Gastrocnemius medialis (tissue), 4 donors: Measurements from ENCODE around the gene MOGAT3. TPM values are rescaled to one million over a fixed set of nuclear protein-coding genes. Genes with fewer than 3 reads are reported as not detected.

Experiments
- ATAC-seq, 2 donors: fragments of 150-250 bp; one replicate each; pipeline ENCODE4 v1.9.1; 2016
- DNase-seq, 2 donors: peaks; one replicate each; pipeline ENCODE4 v3.0.0-alpha.2; 2019
- H3K27ac ChIP-seq, 4 donors: fragments of 200-600 bp; sonication (generic); 1 replicate in 1 of 4; 2 replicates in 3 of 4; pipeline ENCODE4 v1.5.1; 2016 to 2018; ENCODE audit warnings: mild to moderate bottlenecking in 2 of 4, moderate library complexity in 1 of 4
- H3K27me3 ChIP-seq, 3 donors: fragments of 200-600 bp; sonication (generic) in 2 of 3; 1 replicate in 1 of 3; 2 replicates in 2 of 3; pipeline versions ENCODE4 v1.5.1 to v1.6.0; 2016 to 2019; ENCODE audit warnings: mild to moderate bottlenecking in 1 of 3, moderate library complexity in 1 of 3
- H3K36me3 ChIP-seq, 2 donors: fragments of 200-600 bp; sonication (generic) in 1 of 2; one replicate each; pipeline ENCODE4 v1.5.1; 2017 to 2018
- H3K4me1 ChIP-seq, 2 donors: fragments of 200-600 bp; sonication (generic) in 1 of 2; one replicate each; pipeline ENCODE4 v1.5.1; 2016 to 2017; ENCODE audit warnings: mild to moderate bottlenecking in 2 of 2
- H3K4me3 ChIP-seq, 4 donors: fragments of 200-600 bp; sonication (generic) in 3 of 4; 1 replicate in 1 of 4; 2 replicates in 3 of 4; pipeline ENCODE4 v1.5.1; 2016 to 2019; ENCODE audit warnings: mild to moderate bottlenecking in 2 of 4
- H3K9me3 ChIP-seq, 3 donors: fragments of 200-600 bp; sonication (generic) in 2 of 3; 1 replicate in 1 of 3; 2 replicates in 2 of 3; pipeline ENCODE4 v1.5.1; 2016 to 2019
- POLR2A ChIP-seq, 2 donors: fragments of 450-650 bp; IDR thresholded peaks; one replicate each; pipeline ENCODE4 v1.6.1; 2017; ENCODE audit warnings: antibody characterized with exemption in 2 of 2, mild to moderate bottlenecking in 2 of 2, moderate library complexity in 2 of 2
- in situ Hi-C, 4 donors: fragments of 200-750 bp; cut with MboI; loops; one replicate each; pipeline versions ENCODE4 v1.15.0 to v1.8.0; 2017; ENCODE audit warnings: low sequenced_read_pairs in 4 of 4
- intact Hi-C: fragments of 100-400 bp; cut with DNase I; formaldehyde crosslinking; loops from one replicate; pipeline ENCODE4 v1.15.1; 2023; ENCODE audit warnings: low total_unique reads
- total RNA-seq, 4 donors: library from RNA; depleted of rRNA; stranded (reverse); fragments of >200 nt; gene quantifications; one replicate each; pipeline versions ENCODE4 v1.1.0 to v1.2.3, GENCODE V29; 2016
- TF ChIP-seq, protein P1 (sequence below), 5 experiments: fragments of 450-650 bp in 3 of 5; fragments of 200-600 bp in 2 of 5; sonication (generic) in 2 of 5; IDR thresholded peaks in 4 of 5; conservative IDR thresholded peaks in 1 of 5; 1 replicate in 4 of 5; 2 replicates in 1 of 5; pipeline ENCODE4 v1.5.1; 2016 to 2019; ENCODE audit warnings: antibody characterized with exemption in 5 of 5, mild to moderate bottlenecking in 3 of 5, moderate library complexity in 3 of 5

Gene MOGAT3
- total RNA-seq, 4 donors from 2014 or later: not detected

DNA sequence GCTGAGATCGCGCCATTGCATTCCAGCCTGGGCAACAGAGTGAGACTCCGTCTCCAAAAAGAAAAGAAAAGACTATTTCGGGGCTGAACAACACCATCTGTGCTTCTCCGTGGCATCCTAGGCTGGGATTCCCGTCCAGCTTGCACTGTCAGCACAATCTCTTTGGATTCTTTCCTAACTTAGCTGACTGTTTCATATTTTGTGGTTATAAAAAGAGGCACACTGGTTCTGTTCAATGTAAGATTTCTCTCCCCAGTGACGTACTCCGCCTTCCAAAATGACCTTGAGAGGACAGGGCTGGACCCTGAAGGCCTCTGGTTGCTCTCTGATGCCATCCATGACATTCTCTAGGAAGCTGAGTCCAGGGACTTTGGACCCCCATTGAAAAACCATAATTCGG, 25.9 kb upstream of the MOGAT3 start:
- Histone ChIP-seq H3K9me3 (no peaks in the 10 kb centered on the region), H3K27ac (no peak overlapping the region), H3K4me3 (no peak overlapping the region), H3K36me3 (peaks cover 0 to 54% of the 10 kb centered on the region in 2 donors), H3K4me1 (peaks cover 0 to under 1% of the 10 kb centered on the region in 2 donors), H3K27me3 (no peaks in the 10 kb centered on the region)
- intact Hi-C loops: no loop called here
- no peak for TF ChIP-seq POLR2A (IDR thresholded peaks at IDR 0.05)
- TF ChIP-seq, protein P1, sequence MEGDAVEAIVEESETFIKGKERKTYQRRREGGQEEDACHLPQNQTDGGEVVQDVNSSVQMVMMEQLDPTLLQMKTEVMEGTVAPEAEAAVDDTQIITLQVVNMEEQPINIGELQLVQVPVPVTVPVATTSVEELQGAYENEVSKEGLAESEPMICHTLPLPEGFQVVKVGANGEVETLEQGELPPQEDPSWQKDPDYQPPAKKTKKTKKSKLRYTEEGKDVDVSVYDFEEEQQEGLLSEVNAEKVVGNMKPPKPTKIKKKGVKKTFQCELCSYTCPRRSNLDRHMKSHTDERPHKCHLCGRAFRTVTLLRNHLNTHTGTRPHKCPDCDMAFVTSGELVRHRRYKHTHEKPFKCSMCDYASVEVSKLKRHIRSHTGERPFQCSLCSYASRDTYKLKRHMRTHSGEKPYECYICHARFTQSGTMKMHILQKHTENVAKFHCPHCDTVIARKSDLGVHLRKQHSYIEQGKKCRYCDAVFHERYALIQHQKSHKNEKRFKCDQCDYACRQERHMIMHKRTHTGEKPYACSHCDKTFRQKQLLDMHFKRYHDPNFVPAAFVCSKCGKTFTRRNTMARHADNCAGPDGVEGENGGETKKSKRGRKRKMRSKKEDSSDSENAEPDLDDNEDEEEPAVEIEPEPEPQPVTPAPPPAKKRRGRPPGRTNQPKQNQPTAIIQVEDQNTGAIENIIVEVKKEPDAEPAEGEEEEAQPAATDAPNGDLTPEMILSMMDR (IDR thresholded peaks at IDR 0.05 in 4 of 5, conservative IDR thresholded peaks at IDR 0.05 in 1 of 5): no peak
- DNase-seq (no peak), ATAC-seq (no peak)
- in situ Hi-C loops: no loop called here

DNA sequence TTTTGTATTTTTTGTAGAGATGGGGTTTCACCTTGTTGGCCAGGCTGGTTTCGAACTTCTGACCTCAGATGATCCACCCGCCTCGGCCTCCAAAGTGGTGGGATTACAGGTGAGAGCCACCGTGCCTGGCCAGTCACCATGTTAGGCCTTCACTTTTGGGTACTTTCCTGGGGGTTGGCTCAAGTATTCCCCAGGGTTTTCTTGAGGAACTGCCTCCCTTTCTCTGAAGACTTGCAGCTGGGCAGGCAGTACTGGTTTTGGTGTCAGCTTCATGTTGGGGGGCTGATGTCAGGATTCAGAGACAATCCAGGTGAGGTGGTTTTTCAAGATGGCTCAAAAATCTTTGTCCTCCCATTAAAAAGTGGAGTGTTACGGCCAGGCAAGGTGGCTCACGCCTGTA, 24.8 kb upstream of the MOGAT3 start:
- peaks cover 0 to 54% of the 10 kb centered on the region in 2 donors for H3K36me3 ChIP-seq
- H3K9me3 ChIP-seq: no peaks in the 10 kb centered on the region
- H3K4me3 ChIP-seq: no peak overlapping the region
- TF ChIP-seq, protein P1 (IDR thresholded peaks at IDR 0.05 in 4 of 5, conservative IDR thresholded peaks at IDR 0.05 in 1 of 5): no peak
- TF ChIP-seq POLR2A (IDR thresholded peaks at IDR 0.05): no peak
- H3K4me1 ChIP-seq: no peaks in the 10 kb centered on the region
- intact Hi-C loops: no loop called here
- ATAC-seq: no peak
- no peaks in the 10 kb centered on the region for H3K27me3 ChIP-seq
- no peak overlapping the region for H3K27ac ChIP-seq
- no peak for DNase-seq
- in situ Hi-C loops: no loop called here

DNA sequence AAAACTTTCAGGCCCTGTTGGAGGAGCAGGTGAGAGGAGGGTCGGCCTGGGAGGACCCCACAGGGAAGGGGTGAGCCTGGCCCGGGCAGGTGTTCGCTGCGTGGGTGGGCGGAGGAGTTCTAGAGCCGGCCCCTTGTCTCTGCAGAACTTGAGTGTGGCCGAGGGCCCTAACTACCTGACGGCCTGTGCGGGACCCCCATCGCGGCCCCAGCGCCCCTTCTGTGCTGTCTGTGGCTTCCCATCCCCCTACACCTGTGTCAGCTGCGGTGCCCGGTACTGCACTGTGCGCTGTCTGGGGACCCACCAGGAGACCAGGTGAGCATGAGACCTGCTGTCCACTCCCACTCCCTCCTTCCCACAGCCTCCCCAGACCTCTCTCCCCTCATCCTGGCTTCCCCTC, 22.7 kb upstream of the MOGAT3 start:
- no peak overlapping the region for H3K4me3 ChIP-seq
- H3K27me3 ChIP-seq: no peaks in the 10 kb centered on the region
- H3K27ac ChIP-seq: no peak overlapping the region
- no peaks in the 10 kb centered on the region for H3K9me3 ChIP-seq
- DNase-seq (no peak), ATAC-seq (no peak)
- peaks cover 0 to 46% of the 10 kb centered on the region in 2 donors for H3K36me3 ChIP-seq
- peaks cover 13 to 20% of the 10 kb centered on the region in 2 donors for H3K4me1 ChIP-seq
- in situ Hi-C loops (no loop called here), intact Hi-C loops (no loop called here)
- TF ChIP-seq, protein P1 (IDR thresholded peaks at IDR 0.05 in 4 of 5, conservative IDR thresholded peaks at IDR 0.05 in 1 of 5): no peak
- TF ChIP-seq POLR2A (IDR thresholded peaks at IDR 0.05): no peak

DNA sequence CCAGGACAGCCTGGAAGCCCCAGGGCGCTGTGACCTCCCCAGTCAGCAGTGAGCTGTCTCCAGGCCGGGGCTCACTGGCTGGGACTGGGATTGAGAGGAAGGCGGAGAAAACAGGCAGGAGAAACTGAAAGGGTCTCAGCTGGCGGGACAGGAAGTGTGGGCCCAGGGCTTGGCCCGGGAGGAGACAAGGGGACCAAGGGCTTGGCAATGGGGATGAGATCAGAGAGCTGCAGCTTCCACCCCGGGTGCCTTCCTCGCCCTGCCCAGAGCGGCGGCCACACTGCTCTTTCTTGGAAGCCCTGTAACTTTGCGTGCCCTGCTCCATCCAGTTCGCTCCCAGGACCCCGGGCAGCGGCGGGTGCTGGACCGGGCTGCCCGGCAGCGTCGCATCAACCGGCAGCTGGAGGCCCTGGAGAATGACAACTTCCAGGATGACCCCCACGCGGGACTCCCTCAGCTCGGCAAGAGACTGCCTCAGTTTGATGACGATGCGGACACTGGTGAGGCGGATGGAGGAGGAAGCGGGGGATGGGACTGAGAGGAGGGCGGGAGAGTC, 21.5 kb upstream of the MOGAT3 start:
- Histone ChIP-seq H3K9me3 (no peaks in the 10 kb centered on the region), H3K36me3 (peaks cover 0 to 46% of the 10 kb centered on the region in 2 donors), H3K4me1 (peaks cover 15 to 23% of the 10 kb centered on the region in 2 donors), H3K27ac (no peak overlapping the region), H3K27me3 (no peaks in the 10 kb centered on the region), H3K4me3 (no peak overlapping the region)
- intact Hi-C loops (no loop called here), in situ Hi-C loops (no loop called here)
- DNase-seq: no peak
- ATAC-seq: no peak
- no peak for TF ChIP-seq POLR2A (IDR thresholded peaks at IDR 0.05)

DNA sequence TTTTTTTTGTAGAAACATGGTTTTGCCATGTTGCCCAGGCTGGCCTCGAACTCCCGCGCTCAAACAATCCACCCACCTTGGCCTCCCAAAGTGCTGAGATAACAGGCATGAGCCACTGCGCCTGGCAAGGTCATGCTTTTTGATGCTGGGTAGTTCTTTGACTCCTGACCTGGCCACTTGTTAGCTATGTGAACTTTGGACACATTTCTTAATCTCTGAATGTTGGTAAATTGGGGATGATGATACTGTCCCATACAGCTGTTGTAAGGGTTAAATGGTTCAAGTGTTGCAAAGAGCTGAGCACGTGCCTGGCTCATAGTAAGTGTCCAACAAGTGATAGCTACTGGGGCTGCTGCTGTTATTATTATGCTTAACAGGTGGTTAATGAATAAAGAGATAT, 19.5 kb upstream of the MOGAT3 start:
- TF ChIP-seq, protein P1 (IDR thresholded peaks at IDR 0.05 in 4 of 5, conservative IDR thresholded peaks at IDR 0.05 in 1 of 5): no peak
- H3K4me1 ChIP-seq: peaks cover 23 to 32% of the 10 kb centered on the region in 2 donors
- no peaks in the 10 kb centered on the region for H3K27me3 ChIP-seq
- no peak overlapping the region for H3K27ac ChIP-seq
- intact Hi-C loops (no loop called here), in situ Hi-C loops (no loop called here)
- H3K36me3 ChIP-seq: peaks cover 0 to 37% of the 10 kb centered on the region in 2 donors
- ATAC-seq: no peak
- DNase-seq: no peak
- H3K9me3 ChIP-seq: no peaks in the 10 kb centered on the region
- no peak overlapping the region for H3K4me3 ChIP-seq
